HEK293T (cell line): ENCODE measurements around the gene THSD4.

ENCODE experiments used
- CTCF ChIA-PET: fragments of 350-600 bp; formaldehyde crosslinking; extraction: SDS; loops from one replicate; lab custom pipeline; 2021; ENCODE audit warnings: antibody characterized with exemption, inconsistent platforms; lab: Yijun Ruan, JAX
- POLR2A ChIA-PET: fragments of 350-600 bp; formaldehyde crosslinking; extraction: SDS; loops from one replicate; lab custom pipeline; 2020; ENCODE audit warnings: antibody characterized with exemption, inconsistent platforms; lab: Yijun Ruan, JAX
- DNase-seq: peaks from one replicate; pipeline ENCODE4 v3.0.0; 2012; ENCODE audit warnings: mixed read lengths; ENCODE audit errors: extremely low spot score
- ARNT ChIP-seq: fragments of 450-650 bp; IDR thresholded peaks from 2 replicates; pipeline ENCODE4 v1.6.1; 2017; ENCODE audit warnings: mild to moderate bottlenecking
- BHLHE40 ChIP-seq: fragments of 450-650 bp; IDR thresholded peaks from 2 replicates; pipeline ENCODE4 v1.6.1; 2016; ENCODE audit warnings: mild to moderate bottlenecking, moderate library complexity, borderline replicate concordance
- CTBP1 ChIP-seq: fragments of 450-650 bp; IDR thresholded peaks from 2 replicates; pipeline ENCODE4 v1.6.1; 2016; ENCODE audit warnings: borderline replicate concordance
- ELF4 ChIP-seq: fragments of 450-650 bp; IDR thresholded peaks from 2 replicates; pipeline ENCODE4 v1.6.1; 2017; ENCODE audit warnings: antibody characterized with exemption
- FOXA1 ChIP-seq: fragments of 450-650 bp; IDR thresholded peaks from 2 replicates; pipeline ENCODE4 v1.6.1; 2016; ENCODE audit warnings: mild to moderate bottlenecking
- FOXK2 ChIP-seq: fragments of 450-650 bp; IDR thresholded peaks from 2 replicates; pipeline ENCODE4 v1.6.1; 2016; ENCODE audit warnings: mild to moderate bottlenecking
- FOXM1 ChIP-seq: fragments of 450-650 bp; IDR thresholded peaks from 2 replicates; pipeline ENCODE4 v1.6.1; 2017; ENCODE audit warnings: mild to moderate bottlenecking, borderline replicate concordance
- HDGF ChIP-seq: fragments of 450-650 bp; IDR thresholded peaks from 2 replicates; pipeline ENCODE4 v1.6.1; 2017; ENCODE audit warnings: antibody characterized with exemption, borderline replicate concordance
- L3MBTL2 ChIP-seq: fragments of 450-650 bp; conservative IDR thresholded peaks from 2 replicates; pipeline ENCODE4 v1.6.1; 2016; ENCODE audit warnings: mild to moderate bottlenecking
- LEF1 ChIP-seq: fragments of 450-650 bp; IDR thresholded peaks from 2 replicates; pipeline ENCODE4 v1.6.1; 2017; ENCODE audit warnings: mild to moderate bottlenecking, borderline replicate concordance
- NFRKB ChIP-seq: fragments of 450-650 bp; IDR thresholded peaks from 2 replicates; pipeline ENCODE4 v1.6.1; 2016; ENCODE audit warnings: mild to moderate bottlenecking, moderate library complexity
- SP1 ChIP-seq: fragments of 450-650 bp; IDR thresholded peaks from 2 replicates; pipeline ENCODE4 v1.6.1; 2017
- SUZ12 ChIP-seq: fragments of 450-650 bp; IDR thresholded peaks from 2 replicates; pipeline ENCODE4 v1.6.1; 2016; ENCODE audit warnings: mild to moderate bottlenecking
- TARDBP ChIP-seq: fragments of 450-650 bp; IDR thresholded peaks from 2 replicates; pipeline ENCODE4 v1.6.1; 2016
- ZNF384 ChIP-seq: fragments of 450-650 bp; IDR thresholded peaks from 2 replicates; pipeline ENCODE4 v1.6.1; 2016
- TF ChIP-seq, protein P1 (sequence below): fragments of 450-650 bp; IDR thresholded peaks from 2 replicates; pipeline ENCODE4 v1.6.1; 2016

THSD4 gene

DNA sequence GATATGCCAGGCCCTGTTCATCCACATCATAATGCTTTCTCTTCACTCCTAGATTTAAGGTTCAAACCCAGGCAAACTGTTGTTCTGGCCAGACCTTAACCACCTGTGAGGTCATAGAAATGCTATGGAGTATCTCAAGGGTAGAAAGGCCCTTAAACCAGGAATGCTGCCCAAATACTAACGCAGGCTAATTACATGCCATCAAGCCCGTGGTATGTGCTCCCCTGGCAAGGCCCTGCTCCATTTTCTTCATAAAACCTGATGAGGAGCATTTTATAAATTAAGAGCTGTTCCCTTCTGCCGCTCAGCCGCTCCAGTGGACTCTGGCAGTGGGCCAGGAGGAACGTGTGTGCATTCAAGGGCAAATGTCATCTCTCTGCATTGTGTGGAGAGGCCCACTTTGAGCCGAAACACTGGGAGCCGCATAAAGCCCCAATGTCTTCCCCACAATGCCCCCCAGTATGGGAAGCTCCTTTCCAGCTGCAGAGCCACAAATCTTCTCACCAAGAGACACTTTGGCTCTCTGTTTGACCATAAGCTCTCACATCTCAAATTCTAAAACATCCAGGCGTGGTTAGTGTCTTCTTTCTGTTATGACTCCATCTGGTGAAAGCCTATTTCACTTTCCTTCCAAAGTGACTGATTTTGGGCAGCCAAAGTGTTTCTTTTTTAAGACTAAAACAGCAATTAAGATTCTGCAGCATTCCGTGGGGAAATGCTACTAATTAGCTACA is 484.3 kb downstream of the THSD4 start:
- TF ChIP-seq CTBP1 (no peak), TARDBP (no peak), FOXA1 (no peak), LEF1 (no peak), BHLHE40 (no peak), HDGF (no peak), L3MBTL2 (no peak), SP1 (no peak), ZNF384 (no peak)
- TF ChIP-seq, protein P1, sequence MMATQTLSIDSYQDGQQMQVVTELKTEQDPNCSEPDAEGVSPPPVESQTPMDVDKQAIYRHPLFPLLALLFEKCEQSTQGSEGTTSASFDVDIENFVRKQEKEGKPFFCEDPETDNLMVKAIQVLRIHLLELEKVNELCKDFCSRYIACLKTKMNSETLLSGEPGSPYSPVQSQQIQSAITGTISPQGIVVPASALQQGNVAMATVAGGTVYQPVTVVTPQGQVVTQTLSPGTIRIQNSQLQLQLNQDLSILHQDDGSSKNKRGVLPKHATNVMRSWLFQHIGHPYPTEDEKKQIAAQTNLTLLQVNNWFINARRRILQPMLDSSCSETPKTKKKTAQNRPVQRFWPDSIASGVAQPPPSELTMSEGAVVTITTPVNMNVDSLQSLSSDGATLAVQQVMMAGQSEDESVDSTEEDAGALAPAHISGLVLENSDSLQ = no peak
- DNase-seq = no peak
- ChIA-PET CTCF (no interaction called here), POLR2A (no interaction called here)

DNA sequence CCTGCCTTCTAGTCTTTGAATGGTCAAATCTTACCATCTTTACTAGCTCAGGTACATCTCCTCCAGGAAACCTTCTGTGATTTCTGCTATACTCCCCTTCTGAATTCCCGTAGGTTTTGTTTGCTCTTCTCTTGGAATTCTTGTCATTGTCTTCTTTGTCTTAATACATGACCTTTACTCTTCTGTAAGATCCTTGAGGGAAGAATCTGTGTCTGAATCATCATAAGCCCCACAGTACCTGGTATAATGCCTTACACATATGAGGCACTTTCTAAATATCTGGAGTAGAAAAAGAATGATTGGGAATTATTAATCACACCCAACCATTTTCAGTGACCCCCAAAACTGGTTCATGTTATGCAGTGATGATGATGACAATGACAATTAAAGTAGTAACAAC is 485.0 kb downstream of the THSD4 start:
- ChIA-PET CTCF (no interaction called here), POLR2A (no interaction called here)
- TF ChIP-seq SP1 = no peak
- TF ChIP-seq LEF1 = no peak
- TF ChIP-seq NFRKB = no peak
- TF ChIP-seq HDGF = no peak
- no peak for TF ChIP-seq FOXK2
- TF ChIP-seq ZNF384 = no peak
- TF ChIP-seq, protein P1 = no peak
- TF ChIP-seq FOXA1 = no peak
- no peak for TF ChIP-seq ELF4
- TF ChIP-seq SUZ12 = no peak
- TF ChIP-seq CTBP1 = no peak
- no peak for TF ChIP-seq TARDBP
- TF ChIP-seq BHLHE40 = no peak
- no peak for TF ChIP-seq L3MBTL2
- no peak for TF ChIP-seq FOXM1
- TF ChIP-seq ARNT = no peak
- DNase-seq = no peak

DNA sequence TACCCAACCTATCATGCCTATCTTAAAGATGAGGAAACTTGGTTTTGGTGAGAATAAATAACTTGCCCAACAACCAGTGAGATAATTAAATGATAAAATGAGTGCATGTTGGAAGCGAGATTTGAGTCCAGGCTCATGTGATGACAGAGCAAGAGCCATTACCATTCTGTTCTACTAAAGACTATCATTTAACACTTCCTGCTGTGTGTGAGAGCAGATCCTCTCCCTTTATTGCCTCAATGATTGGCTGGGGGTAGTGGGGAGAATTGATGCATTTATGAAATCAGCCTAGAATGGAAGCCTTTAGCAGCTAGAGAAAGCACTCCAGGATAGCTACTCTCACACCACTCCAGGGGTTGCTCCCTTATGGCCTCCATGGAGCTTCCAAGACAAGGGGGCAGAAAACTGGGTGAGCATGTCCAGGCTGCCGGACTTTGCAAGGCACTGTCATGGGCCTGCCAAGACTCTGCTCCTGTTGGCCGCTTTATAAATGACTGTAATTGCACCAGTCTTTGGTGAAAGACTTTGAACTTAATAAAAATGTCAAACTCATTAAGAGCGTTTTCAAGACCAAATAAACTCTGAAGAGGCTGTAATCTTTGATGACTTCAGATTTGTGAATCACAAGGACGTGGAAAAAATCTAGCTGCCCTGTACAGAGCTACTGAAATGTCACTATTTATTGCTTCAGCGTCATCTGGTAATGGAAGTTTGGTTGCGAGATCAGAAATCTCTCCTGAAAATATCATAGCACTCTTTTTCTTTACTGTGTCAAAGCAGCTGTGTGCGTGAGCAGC is 486.0 kb downstream of the THSD4 start:
- no peak for DNase-seq
- CTCF ChIA-PET = no interaction called here
- POLR2A ChIA-PET = no interaction called here
- TF ChIP-seq ARNT = no peak
- no peak for TF ChIP-seq SUZ12
- TF ChIP-seq HDGF = no peak
- no peak for TF ChIP-seq ZNF384
- TF ChIP-seq L3MBTL2 = no peak
- no peak for TF ChIP-seq ELF4
- no peak for TF ChIP-seq FOXM1
- no peak for TF ChIP-seq BHLHE40
- no peak for TF ChIP-seq SP1
- no peak for TF ChIP-seq FOXK2
- no peak for TF ChIP-seq CTBP1
- TF ChIP-seq, protein P1 = no peak; the same call in 1 of the 2 replicates
- TF ChIP-seq LEF1 = no peak
- no peak for TF ChIP-seq NFRKB
- TF ChIP-seq TARDBP = no peak
- TF ChIP-seq FOXA1 = no peak

DNA sequence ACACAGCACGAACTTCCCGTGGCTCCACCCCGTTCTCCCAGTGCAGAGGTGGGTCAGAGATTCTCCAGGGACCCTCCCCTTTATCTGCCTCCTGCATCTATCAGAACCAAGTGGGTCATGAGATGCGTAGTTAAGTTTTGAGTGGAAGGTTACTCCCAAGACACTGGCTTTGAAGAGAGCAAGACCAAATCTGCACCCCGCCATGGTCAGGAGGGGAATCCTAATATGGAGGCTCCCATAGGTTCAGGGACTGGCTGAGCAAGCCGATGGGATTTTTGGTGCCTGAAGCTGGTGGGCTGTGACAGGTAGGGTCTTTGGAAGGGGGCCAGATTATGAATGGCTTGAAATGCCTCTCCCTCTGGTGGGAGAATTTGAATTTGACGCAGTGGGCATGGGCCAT is 488.1 kb downstream of the THSD4 start:
- ChIA-PET CTCF (no interaction called here), POLR2A (no interaction called here)
- DNase-seq = no peak

DNA sequence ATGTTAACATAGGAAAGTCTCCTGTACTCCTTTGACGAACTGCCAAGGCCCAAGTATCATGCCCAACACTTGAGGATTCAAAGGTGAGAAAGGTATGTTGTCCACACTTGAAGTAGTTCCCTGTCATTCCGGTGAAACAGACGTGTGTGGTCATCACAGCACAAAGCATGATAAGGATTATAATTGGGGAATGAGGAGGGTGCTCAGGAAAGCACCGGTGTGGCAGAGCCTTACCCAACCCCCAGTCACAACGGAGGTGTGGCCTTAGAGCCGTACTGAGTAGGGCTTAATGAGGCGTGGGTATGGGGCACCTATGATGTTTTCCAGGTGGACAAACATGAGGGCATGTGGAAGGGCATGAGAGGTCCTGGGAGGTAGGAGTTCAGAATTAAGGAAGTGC is 492.1 kb downstream of the THSD4 start:
- ChIA-PET CTCF (no interaction called here), POLR2A (no interaction called here)
- TF ChIP-seq FOXM1 (no peak), HDGF (no peak), FOXA1 (no peak), SUZ12 (no peak), SP1 (no peak), FOXK2 (no peak), LEF1 (no peak)
- DNase-seq = no peak

More for the DNA sequence above, 488.1 kb downstream of the THSD4 start:
- TF ChIP-seq, protein P1 = no peak
- TF ChIP-seq ZNF384 (no peak), FOXM1 (no peak)
